H1 (cell line): ENCODE results near the gene FAM162A. TPM values are rescaled to one million over a fixed set of nuclear protein-coding genes. Genes with fewer than 3 reads are reported as not detected.

Experiments
- CTCF ChIA-PET: fragments of 300-600 bp; sonication (Branson Sonifier 250); formaldehyde crosslinking; loops from one replicate; lab custom pipeline; 2021; ENCODE audit not compliant: partially characterized antibody; lab: Charles Lee
- POLR2A ChIA-PET: fragments of 300-600 bp; sonication (Branson Sonifier 250); formaldehyde crosslinking; loops from one replicate; lab custom pipeline; 2021; ENCODE audit warnings: inconsistent platforms; ENCODE audit not compliant: partially characterized antibody; lab: Charles Lee
- DNase-seq, 2 experiments: peaks; one replicate each; pipeline versions ENCODE4 v3.0.0 to v3.0.0-alpha.2; 2010 to 2022; ENCODE audit warnings: low spot score in 2 of 2, low read depth in 1 of 2, mixed read lengths in 1 of 2
- FAIRE-seq: peaks from 2 replicates; lab custom pipeline; 2011; peaks lifted over from hg19 to GRCh38; lab: Jason Lieb, UNC
- H2AFZ ChIP-seq: 2 replicates; pipeline ENCODE4 v1.8.1; 2012; ENCODE audit warnings: low read length, inconsistent platforms
- H2AK5ac ChIP-seq: 2 replicates; pipeline ENCODE4 v1.6.1; 2013; ENCODE audit warnings: low read depth, low read length
- H2BK120ac ChIP-seq: replicated peaks from 2 replicates; pipeline ENCODE3; 2013; ENCODE audit warnings: low read depth, low read length, inconsistent platforms
- H2BK12ac ChIP-seq: 2 replicates; pipeline ENCODE4 v1.6.1; 2013; ENCODE audit warnings: low read depth, low read length
- H2BK15ac ChIP-seq: 2 replicates; pipeline ENCODE4 v1.6.1; 2013; ENCODE audit warnings: low read length
- H2BK20ac ChIP-seq: 2 replicates; pipeline ENCODE4 v1.6.1; 2013; ENCODE audit warnings: low read length
- H2BK5ac ChIP-seq: 2 replicates; pipeline ENCODE4 v1.6.1; 2013; ENCODE audit warnings: low read depth, low read length
- H3K14ac ChIP-seq: 2 replicates; pipeline ENCODE4 v1.6.1; 2013; ENCODE audit warnings: inconsistent platforms; ENCODE audit not compliant: insufficient read length
- H3K18ac ChIP-seq: 2 replicates; pipeline ENCODE4 v1.6.1; 2013; ENCODE audit warnings: low read length; ENCODE audit errors: extremely low read depth
- H3K23ac ChIP-seq: 2 replicates; pipeline ENCODE4 v1.6.1; 2013; ENCODE audit warnings: inconsistent platforms; ENCODE audit not compliant: insufficient read length
- H3K23me2 ChIP-seq: 2 replicates; pipeline ENCODE4 v1.6.1; 2013; ENCODE audit warnings: low read depth, low read length
- H3K27ac ChIP-seq: 2 replicates; pipeline ENCODE4 v1.6.1; 2011; ENCODE audit warnings: low read depth, low read length, inconsistent platforms
- H3K27me3 ChIP-seq, 4 experiments: replicated peaks in 1 of 4; 1 replicate in 1 of 4; 2 replicates in 3 of 4; pipeline versions ENCODE4 v1.6.1 to v1.8.1; 2011 to 2013; ENCODE audit warnings: low read length in 3 of 4, mild to moderate bottlenecking in 3 of 4, inconsistent platforms in 2 of 4, mixed read lengths in 2 of 4, moderate library complexity in 1 of 4; ENCODE audit not compliant: control insufficient read depth in 3 of 4, insufficient read depth in 3 of 4; ENCODE audit errors: extremely low read depth in 1 of 4
- H3K36me3 ChIP-seq, 4 experiments: 2 replicates each; pipeline versions ENCODE4 v1.6.1 to v1.8.1; 2011 to 2013; ENCODE audit warnings: mild to moderate bottlenecking in 4 of 4, low read length in 3 of 4, moderate library complexity in 2 of 4, control low read depth in 1 of 4, inconsistent platforms in 1 of 4; ENCODE audit not compliant: insufficient read depth in 4 of 4, control insufficient read depth in 2 of 4
- H3K4ac ChIP-seq: replicated peaks from 2 replicates; pipeline ENCODE3; 2013; ENCODE audit warnings: low read length, low read depth, mixed read lengths, inconsistent platforms; ENCODE audit not compliant: insufficient read length
- H3K4me1 ChIP-seq, 4 experiments: replicated peaks in 1 of 4; 1 replicate in 1 of 4; 2 replicates in 3 of 4; pipeline versions ENCODE4 v1.6.1 to v1.8.1; 2011 to 2013; ENCODE audit warnings: low read length in 3 of 4, inconsistent platforms in 2 of 4, mixed read lengths in 1 of 4; ENCODE audit not compliant: insufficient read depth in 4 of 4, control insufficient read depth in 3 of 4
- H3K4me2 ChIP-seq, 2 experiments: 2 replicates each; pipeline versions ENCODE4 v1.6.1 to v1.8.1; 2011 to 2013; ENCODE audit warnings: low read depth in 2 of 2, low read length in 2 of 2, control low read depth in 1 of 2, inconsistent platforms in 1 of 2, mild to moderate bottlenecking in 1 of 2; ENCODE audit not compliant: insufficient read depth in 1 of 2
- H3K4me3 ChIP-seq, 4 experiments: fragments of 200-600, 300-600 bp in 1 of 4; sonication (generic), shearing (Covaris generic), sonication (Bioruptor Twin) in 1 of 4; 2 replicates each; pipeline versions ENCODE4 v1.5.1 to v1.8.1; 2011 to 2016; ENCODE audit warnings: low read length in 4 of 4, low read depth in 3 of 4, control low read depth in 2 of 4, inconsistent platforms in 2 of 4, mild to moderate bottlenecking in 2 of 4, mixed read lengths in 1 of 4, moderate library complexity in 1 of 4; ENCODE audit not compliant: insufficient read depth in 2 of 4; ENCODE audit errors: extremely low read depth in 1 of 4
- H3K56ac ChIP-seq: replicated peaks from 2 replicates; pipeline ENCODE3; 2013; ENCODE audit warnings: low read depth, mild to moderate bottlenecking, mixed read lengths, low read length, inconsistent platforms; ENCODE audit not compliant: insufficient read length
- H3K79me1 ChIP-seq: 2 replicates; pipeline ENCODE4 v1.6.1; 2013; ENCODE audit warnings: low read depth, low read length, control low read depth
- H3K79me2 ChIP-seq, 2 experiments: 2 replicates each; pipeline versions ENCODE4 v1.6.1 to v1.8.1; 2012 to 2013; ENCODE audit warnings: low read length in 2 of 2, mild to moderate bottlenecking in 2 of 2, inconsistent platforms in 1 of 2; ENCODE audit not compliant: insufficient read depth in 2 of 2, control insufficient read depth in 1 of 2
- H3K9ac ChIP-seq, 4 experiments: replicated peaks in 1 of 4; 1 replicate in 1 of 4; 2 replicates in 3 of 4; pipeline versions ENCODE4 v1.6.1 to v1.8.1; 2011 to 2013; ENCODE audit warnings: low read depth in 3 of 4, low read length in 3 of 4, control low read depth in 2 of 4, mild to moderate bottlenecking in 2 of 4, moderate library complexity in 2 of 4, inconsistent platforms in 1 of 4; ENCODE audit errors: extremely low read depth in 1 of 4
- H3K9me3 ChIP-seq, 2 experiments: 2 replicates each; pipeline versions ENCODE4 v1.6.1 to v1.8.1; 2012 to 2013; ENCODE audit warnings: mild to moderate bottlenecking in 2 of 2, moderate library complexity in 2 of 2, control low read depth in 1 of 2, inconsistent platforms in 1 of 2, low read depth in 1 of 2, low read length in 1 of 2, mixed read lengths in 1 of 2; ENCODE audit not compliant: insufficient read depth in 2 of 2
- H4K20me1 ChIP-seq, 2 experiments: replicated peaks in 1 of 2; 2 replicates each; pipeline versions ENCODE3 to v1.8.1; 2011 to 2013; ENCODE audit warnings: inconsistent platforms in 2 of 2, low read length in 2 of 2, mild to moderate bottlenecking in 1 of 2; ENCODE audit not compliant: insufficient read depth in 2 of 2, control insufficient read depth in 1 of 2
- H4K5ac ChIP-seq: 2 replicates; pipeline ENCODE4 v1.6.1; 2013; ENCODE audit warnings: low read length, low read depth, mixed read lengths, inconsistent platforms; ENCODE audit not compliant: insufficient read length
- H4K8ac ChIP-seq: 2 replicates; pipeline ENCODE4 v1.8.0; 2013; ENCODE audit warnings: mild to moderate bottlenecking, moderate library complexity, low read length, inconsistent platforms; ENCODE audit not compliant: insufficient read depth; ENCODE audit errors: extremely low read depth
- H4K91ac ChIP-seq: replicated peaks from 2 replicates; pipeline ENCODE3; 2013; ENCODE audit warnings: low read length, mixed read lengths, inconsistent platforms; ENCODE audit not compliant: insufficient read length
- CHD1 ChIP-seq: IDR thresholded peaks from 2 replicates; pipeline ENCODE4 v1.6.1; 2012; ENCODE audit warnings: low read depth, low read length, improper control_type of control experiment
- SUZ12 ChIP-seq: fragments of 200-600 bp; sonication (generic); IDR thresholded peaks from 2 replicates; pipeline ENCODE4 v1.6.1; 2012; ENCODE audit warnings: mild to moderate bottlenecking, inconsistent platforms, low read length, moderate library complexity, mixed read lengths
- USF2 ChIP-seq: IDR thresholded peaks from 2 replicates; pipeline ENCODE4 v1.6.1; 2011; ENCODE audit warnings: low read length, improper control_type of control experiment
- WGBS, 2 experiments: shearing (Covaris generic) in 1 of 2; methylation state at CpG; one replicate each; pipeline versions ENCODE4 v1.1.6 to v1.1.7; 2013 to 2015; ENCODE audit warnings: low lambda C conversion rate in 2 of 2, mixed read lengths in 2 of 2, inconsistent platforms in 1 of 2, low coverage in 1 of 2, missing lambda C conversion rate in 1 of 2; ENCODE audit not compliant: insufficient replicate concordance in 2 of 2, insufficient coverage in 1 of 2, insufficient read length in 1 of 2; ENCODE audit errors: extremely low coverage in 1 of 2, missing lambda C conversion rate in 1 of 2; 5-methylcytosine and 5-hydroxymethylcytosine counted together
- polyA plus RNA-seq, 7 experiments: library from polyadenylated mRNA; depleted of rRNA in 3 of 7; stranded (reverse) in 5 of 7; unstranded in 2 of 7; fragments of >200 nt in 5 of 7; fragments of 200-250 nt in 2 of 7; gene quantifications; 1 replicate in 5 of 7; 2 replicates in 1 of 7; 4 replicates in 1 of 7; pipeline versions ENCODE4 v1.2.1 to v1.2.3, GENCODE V29; 2011 to 2013; ENCODE audit warnings: missing spikeins in 2 of 7, mixed read lengths in 2 of 7
- total RNA-seq: library from RNA; stranded (reverse); fragmentation: NEBNext Ultra II Directional; extraction: Animal tissue kit (Norgen Biotek cat#: 25700); gene quantifications from 2 replicates; pipeline ENCODE4 v1.2.1, GENCODE V29; 2021

The FAM162A gene
- total and polyA plus RNA-seq, 2 of the 8 experiments (the other 6 are each of a cell fraction or from before 2014, with no cell fraction given) = 38.2 to 59.7 TPM

GRCh38 chr3:122377975-122378374 lies 6.0 kb upstream of the FAM162A start:
- Histone ChIP-seq H3K4me3 (no peak overlapping the region), H4K8ac (no peak overlapping the region), H3K79me1 (peaks cover 2% of the 10 kb centered on the region; the same call in 1 of the 2 replicates), H3K18ac (no peak overlapping the region), H2BK12ac (no peak overlapping the region), H3K9me3 (no peaks in the 10 kb centered on the region), H3K23ac (no peak overlapping the region), H3K36me3 (peaks cover 0 to 3% (median 0%) of the 10 kb centered on the region in 4 experiments; a peak in 1 of 8 replicates), H2BK20ac (no peak overlapping the region), H3K9ac (no peak overlapping the region), H2AFZ (no peak overlapping the region), H4K20me1 (peaks cover 0 to 2% of the 10 kb centered on the region in 2 experiments), H2BK5ac (no peak overlapping the region), H4K5ac (no peak overlapping the region), H4K91ac (no peak overlapping the region), H2BK15ac (no peak overlapping the region), H3K4ac (no peak overlapping the region), H3K56ac (no peak overlapping the region), H3K79me2 (peaks cover 3 to 79% of the 10 kb centered on the region in 2 experiments; a peak in 3 of 4 replicates), H3K27ac (no peak overlapping the region), H3K4me2 (no peak overlapping the region), H3K23me2 (no peaks in the 10 kb centered on the region), H3K4me1 (no peaks in the 10 kb centered on the region), H2BK120ac (no peak overlapping the region), H3K14ac (no peak overlapping the region), H2AK5ac (no peak overlapping the region), H3K27me3 (no peaks in the 10 kb centered on the region)
- whole genome bisulfite sequencing, 2 experiments = 84% methylated on average over 4 of the region's 4 CpGs; no CpG with 5 or more reads in 1 of the 2 experiments
- ChIA-PET CTCF (interaction anchor here (1.4 kb wide), 1 partner anchor 15 kb away, joined by 3 read pairs; no protein-coding TSS in a partner anchor), POLR2A (no interaction called here)
- DNase-seq (no peak), FAIRE-seq (no peak)
- TF ChIP-seq SUZ12 (no peak), CHD1 (no peak), USF2 (no peak)
